ENCODE results near the gene KCNMA1. TPM values are rescaled to one million over a fixed set of nuclear protein-coding genes. Genes with fewer than 3 reads are reported as not detected.

The KCNMA1 gene
- polyA plus RNA-seq, 1 donor from 2014 or later = 60.8 TPM

- Histone ChIP-seq H3K4me2 (ENCODE audit: low read length) (no peak overlapping the region), H3K79me2 (replicated peaks; ENCODE audit: insufficient read depth, low read length) (no peaks in the 10 kb centered on the region), H3K9ac (ENCODE audit: low read length) (no peak overlapping the region), H4K20me1 (ENCODE audit: insufficient read depth) (no peaks in the 10 kb centered on the region), H3K27ac (ENCODE audit: low read length) (no peak overlapping the region), H3K9me2 (ENCODE audit: insufficient read depth, low read length) (no peaks in the 10 kb centered on the region), H3K36me3 (ENCODE audit: insufficient read depth, low read length) (no peaks in the 10 kb centered on the region), H3K4me3 (ENCODE audit: low read length) (no peak overlapping the region), H2AFZ (ENCODE audit: low read depth, low read length) (no peak overlapping the region), H3K9me3 (ENCODE audit: low read length) (no peaks in the 10 kb centered on the region), H3F3A (ENCODE audit: insufficient read depth, low read length, poor library complexity, severe bottlenecking) (no peaks in the 10 kb centered on the region), H3K27me3 (ENCODE audit: insufficient read depth, low read depth, low read length) (no peaks in the 10 kb centered on the region)
- TF ChIP-seq RAD21 (conservative IDR thresholded peaks at IDR 0.05) (no peak), POLR2AphosphoS5 (IDR thresholded peaks at IDR 0.05) (no peak), MXI1 (conservative IDR thresholded peaks at IDR 0.05; ENCODE audit: poor library complexity, severe bottlenecking) (no peak), EZH2 (IDR thresholded peaks at IDR 0.05; ENCODE audit: borderline replicate concordance, insufficient read depth, low read length, poor library complexity, severe bottlenecking) (no peak), CTCF (IDR thresholded peaks at IDR 0.05; ENCODE audit: poor library complexity, severe bottlenecking) (no peak), TAF1 (IDR thresholded peaks at IDR 0.05; ENCODE audit: low read depth) (no peak), EP300 (conservative IDR thresholded peaks at IDR 0.05; ENCODE audit: poor library complexity, severe bottlenecking) (no peak), SMC3 (conservative IDR thresholded peaks at IDR 0.05; ENCODE audit: poor library complexity) (no peak)
Observed at GRCh38 chr10:77355844-77356243, 281.8 kb downstream of the KCNMA1 start.

GRCh38 chr10:77351386-77351785, 286.2 kb downstream of the KCNMA1 start:
- no peaks in the 10 kb centered on the region for H3K27me3 ChIP-seq (ENCODE audit: insufficient read depth, low read depth, low read length)
- H4K20me1 ChIP-seq (ENCODE audit: insufficient read depth) = no peaks in the 10 kb centered on the region
- no peaks in the 10 kb centered on the region for H3F3A ChIP-seq (ENCODE audit: insufficient read depth, low read length, poor library complexity, severe bottlenecking)
- no peak for TF ChIP-seq TAF1 (IDR thresholded peaks at IDR 0.05; ENCODE audit: low read depth)
- TF ChIP-seq REST (IDR thresholded peaks at IDR 0.05; ENCODE audit: borderline replicate concordance) = no peak
- no peak for TF ChIP-seq SMC3 (conservative IDR thresholded peaks at IDR 0.05; ENCODE audit: poor library complexity)
- TF ChIP-seq CTCF (IDR thresholded peaks at IDR 0.05; ENCODE audit: poor library complexity, severe bottlenecking) = no peak
- TF ChIP-seq POLR2AphosphoS5 (IDR thresholded peaks at IDR 0.05) = no peak
- TF ChIP-seq MXI1 (conservative IDR thresholded peaks at IDR 0.05; ENCODE audit: poor library complexity, severe bottlenecking) = no peak
- no peak for TF ChIP-seq RAD21 (conservative IDR thresholded peaks at IDR 0.05)
- TF ChIP-seq EP300 (conservative IDR thresholded peaks at IDR 0.05; ENCODE audit: poor library complexity, severe bottlenecking) = no peak
- no peak for TF ChIP-seq EZH2 (IDR thresholded peaks at IDR 0.05; ENCODE audit: borderline replicate concordance, insufficient read depth, low read length, poor library complexity, severe bottlenecking)
- no peaks in the 10 kb centered on the region for H3K9me2 ChIP-seq (ENCODE audit: insufficient read depth, low read length)
- no peak overlapping the region for H3K9ac ChIP-seq (ENCODE audit: low read length)
- no peaks in the 10 kb centered on the region for H3K9me3 ChIP-seq (ENCODE audit: low read length)
- no peaks in the 10 kb centered on the region for H3K79me2 ChIP-seq (replicated peaks; ENCODE audit: insufficient read depth, low read length)
- H3K27ac ChIP-seq (ENCODE audit: low read length) = no peak overlapping the region
- no peak overlapping the region for H3K4me3 ChIP-seq (ENCODE audit: low read length)
- no peak overlapping the region for H3K4me2 ChIP-seq (ENCODE audit: low read length)
- H2AFZ ChIP-seq (ENCODE audit: low read depth, low read length) = no peak overlapping the region
- no peaks in the 10 kb centered on the region for H3K36me3 ChIP-seq (ENCODE audit: insufficient read depth, low read length)

Measured in neural cell (in vitro differentiated cells).